NCI-H2171 (cell line): ENCODE measurements around the gene CD1C.
"Not testable (repeated sequence)": the region's sequence is repeated elsewhere in the genome, so short reads cannot be mapped to it uniquely, and the experiment has no call there.

Source experiments
- DNase-seq: peaks from one replicate; lab custom pipeline; 2025; lab: John Stamatoyannopoulos, UW

CD1C gene

GRCh38 chr1:158289811-158290210 lies at the start of gene CD1C:
Gene CD1C, plus strand, starts transcription at chr1:158289923. Its CDS starts 142 bp downstream, at chr1:158290065.
- DNase-seq = no peak

- no peak for DNase-seq
These were observed 43.1 kb upstream of the CD1C start for GRCh38 chr1:158246650-158247049.

GRCh38 chr1:158248118-158248517 lies 41.6 kb upstream of the CD1C start:
- DNase-seq = no peak

- no peak for DNase-seq
These were observed 41.0 kb upstream of the CD1C start for GRCh38 chr1:158248771-158249170.

GRCh38 chr1:158249646-158250045 lies 40.1 kb upstream of the CD1C start:
- no peak for DNase-seq

GRCh38 chr1:158251163-158251562 lies 38.6 kb upstream of the CD1C start:
- DNase-seq = no peak

GRCh38 chr1:158255656-158256055 lies 34.1 kb upstream of the CD1C start:
- no peak for DNase-seq

GRCh38 chr1:158256747-158257146 lies 33.0 kb upstream of the CD1C start:
- not testable (repeated sequence) for DNase-seq

GRCh38 chr1:158257888-158258287 lies 31.8 kb upstream of the CD1C start:
- DNase-seq = no peak

- DNase-seq = no peak
These were observed 30.6 kb upstream of the CD1C start for GRCh38 chr1:158259117-158259516.

- DNase-seq = no peak
These were observed 17.0 kb upstream of the CD1C start for GRCh38 chr1:158272681-158273080.

- no peak for DNase-seq
These were observed 14.9 kb upstream of the CD1C start for GRCh38 chr1:158274797-158275196.

GRCh38 chr1:158282421-158282820 lies 7.3 kb upstream of the CD1C start:
- not testable (repeated sequence) for DNase-seq

GRCh38 chr1:158283965-158284364 lies 5.8 kb upstream of the CD1C start:
- DNase-seq = no peak

- no peak for DNase-seq
These were observed 3.9 kb upstream of the CD1C start for GRCh38 chr1:158285756-158286241.

- DNase-seq = no peak
These were observed 3.2 kb upstream of the CD1C start for GRCh38 chr1:158286487-158286886.

GRCh38 chr1:158286941-158287346 lies 2.8 kb upstream of the CD1C start:
- no peak for DNase-seq

GRCh38 chr1:158290321-158290844 lies 660 bp downstream of the CD1C start:
- DNase-seq = no peak

- no peak for DNase-seq
These were observed 6.1 kb downstream of the CD1C start for GRCh38 chr1:158295791-158296190.

- no peak for DNase-seq
These were observed 20.9 kb downstream of the CD1C start for GRCh38 chr1:158310623-158311022.

GRCh38 chr1:158311066-158311465 lies 21.3 kb downstream of the CD1C start:
- DNase-seq = no peak

GRCh38 chr1:158323866-158324265 lies 34.1 kb downstream of the CD1C start:
- no peak for DNase-seq

GRCh38 chr1:158324395-158324794 lies 34.7 kb downstream of the CD1C start:
- DNase-seq = no peak

GRCh38 chr1:158327481-158327880 lies 37.8 kb downstream of the CD1C start:
- no peak for DNase-seq

- DNase-seq = no peak
These were observed 38.7 kb downstream of the CD1C start for GRCh38 chr1:158328426-158328825.
